Keratinocyte (primary cell): Measurements from ENCODE around the gene ARID4A. TPM values are rescaled to one million over a fixed set of nuclear protein-coding genes. Genes with fewer than 3 reads are reported as not detected.

Source experiments
- DNase-seq: peaks from one replicate; pipeline ENCODE4 v3.0.0-alpha.2; 2011; ENCODE audit warnings: low read depth, missing footprints, low spot score
- FAIRE-seq: peaks from 2 replicates; lab custom pipeline; 2011; peaks lifted over from hg19 to GRCh38; lab: Jason Lieb, UNC
- H2AFZ ChIP-seq: 2 replicates; pipeline ENCODE4 v1.6.0; 2012; ENCODE audit warnings: low read length, control low read depth, inconsistent platforms; ENCODE audit not compliant: control insufficient read depth
- H3K27ac ChIP-seq: 2 replicates; pipeline ENCODE4 v1.5.1; 2011; ENCODE audit warnings: low read length; ENCODE audit not compliant: control insufficient read depth, insufficient read depth
- H3K27me3 ChIP-seq: 3 replicates; pipeline ENCODE4 v1.6.0; 2011; ENCODE audit warnings: low read length; ENCODE audit not compliant: control insufficient read depth, insufficient read depth; ENCODE audit errors: extremely low read depth
- H3K36me3 ChIP-seq, 2 experiments: 2 replicates in 1 of 2; 3 replicates in 1 of 2; pipeline ENCODE4 v1.5.1; 2011; ENCODE audit warnings: low read length in 2 of 2, mild to moderate bottlenecking in 1 of 2; ENCODE audit not compliant: control insufficient read depth in 2 of 2, insufficient read depth in 2 of 2; ENCODE audit errors: extremely low read depth in 1 of 2
- H3K4me1 ChIP-seq: 3 replicates; pipeline ENCODE4 v1.5.1; 2011; ENCODE audit warnings: low read length; ENCODE audit not compliant: control insufficient read depth, insufficient read depth; ENCODE audit errors: extremely low read depth
- H3K4me2 ChIP-seq: 3 replicates; pipeline ENCODE4 v1.6.0; 2011; ENCODE audit warnings: low read depth, low read length; ENCODE audit not compliant: control insufficient read depth, insufficient read depth; ENCODE audit errors: extremely low read depth
- H3K4me3 ChIP-seq, 3 experiments: fragments of 200-600 bp in 1 of 3; sonication (generic) in 1 of 3; 2 replicates in 2 of 3; 3 replicates in 1 of 3; pipeline ENCODE4 v1.5.1; 2011 to 2016; ENCODE audit warnings: low read length in 3 of 3, mild to moderate bottlenecking in 3 of 3, control low read depth in 2 of 3, inconsistent platforms in 1 of 3, low read depth in 1 of 3, mixed read lengths in 1 of 3, mixed run types in 1 of 3, moderate library complexity in 1 of 3; ENCODE audit not compliant: control insufficient read depth in 2 of 3, insufficient read depth in 2 of 3; ENCODE audit errors: extremely low read depth in 1 of 3
- H3K79me2 ChIP-seq: 2 replicates; pipeline ENCODE4 v1.6.0; 2012; ENCODE audit warnings: low read length; ENCODE audit not compliant: control insufficient read depth, insufficient read depth
- H3K9ac ChIP-seq: 3 replicates; pipeline ENCODE4 v1.6.0; 2011; ENCODE audit warnings: low read length; ENCODE audit not compliant: control insufficient read depth, insufficient read depth; ENCODE audit errors: extremely low read depth
- H3K9me1 ChIP-seq: 3 replicates; pipeline ENCODE4 v1.6.0; 2011; ENCODE audit warnings: low read length; ENCODE audit not compliant: control insufficient read depth, insufficient read depth; ENCODE audit errors: extremely low read depth
- H3K9me3 ChIP-seq: 2 replicates; pipeline ENCODE4 v1.5.1; 2012; ENCODE audit warnings: low read depth, low read length; ENCODE audit not compliant: control insufficient read depth
- H4K20me1 ChIP-seq: 3 replicates; pipeline ENCODE4 v1.6.0; 2011; ENCODE audit warnings: low read length; ENCODE audit not compliant: control insufficient read depth, insufficient read depth; ENCODE audit errors: extremely low read depth
- CTCF ChIP-seq, 3 experiments: IDR thresholded peaks in 1 of 3; conservative IDR thresholded peaks in 1 of 3; optimal IDR thresholded peaks in 1 of 3; 2 replicates in 2 of 3; 3 replicates in 1 of 3; pipeline versions ENCODE3 to v1.5.1; 2011; ENCODE audit warnings: low read length in 3 of 3, mild to moderate bottlenecking in 3 of 3, moderate library complexity in 2 of 3, control low read depth in 1 of 3, inconsistent platforms in 1 of 3; ENCODE audit not compliant: insufficient read depth in 2 of 3; ENCODE audit errors: extremely low read depth in 1 of 3
- EZH2 ChIP-seq: IDR thresholded peaks from one replicate; pipeline ENCODE4 v1.6.1; 2012; ENCODE audit warnings: inconsistent platforms, mild to moderate bottlenecking, low read length, moderate library complexity
- dilution Hi-C: fragments of 300-500 bp; cut with MboI; formaldehyde crosslinking; loops from one replicate; pipeline ENCODE4 v1.7.0; 2020; ENCODE audit warnings: low sequenced_read_pairs; ENCODE audit not compliant: extremely low pct_ligation_motif_present
- polyA plus RNA-seq, 5 experiments: library from polyadenylated mRNA; depleted of rRNA in 3 of 5; stranded (reverse) in 3 of 5; stranded (forward) in 1 of 5; unstranded in 1 of 5; fragments of >200 nt; gene quantifications; 1 replicate in 1 of 5; 2 replicates in 3 of 5; 3 replicates in 1 of 5; pipeline versions ENCODE4 v1.2.1 to v1.2.3, GENCODE V29; 2011 to 2012; ENCODE audit warnings: missing spikeins in 2 of 5, low read depth in 1 of 5, low replicate concordance in 1 of 5

Gene ARID4A
- polyA plus RNA-seq, 1 donor (not counting 4 experiments of a cell fraction or from before 2014, with no cell fraction given): 8.4 TPM

GRCh38 chr14:58285132-58285531, 13.2 kb upstream of the ARID4A start:
- TF ChIP-seq CTCF (optimal IDR thresholded peaks at IDR 0.05 in 1 of 3, IDR thresholded peaks at IDR 0.05 in 1 of 3, conservative IDR thresholded peaks at IDR 0.05 in 1 of 3; ENCODE audit: extremely low read depth in 1 of 3, insufficient read depth in 2 of 3, low read length in 3 of 3) (no peak), EZH2 (no peak)
- Histone ChIP-seq H3K27me3 (no peaks in the 10 kb centered on the region), H3K79me2 (peaks cover 79% of the 10 kb centered on the region), H3K4me1 (peaks cover 24% of the 10 kb centered on the region), H3K4me2 (no peak overlapping the region), H2AFZ (no peak overlapping the region), H3K4me3 (no peak overlapping the region), H3K9me3 (no peaks in the 10 kb centered on the region), H3K36me3 (peaks cover 2 to 17% of the 10 kb centered on the region in 2 experiments), H3K9me1 (no peaks in the 10 kb centered on the region), H4K20me1 (no peaks in the 10 kb centered on the region), H3K27ac (no peak overlapping the region), H3K9ac (no peak overlapping the region)
- FAIRE-seq: no peak
- DNase-seq: no peak
- dilution Hi-C loops: no loop called here

- no peaks in the 10 kb centered on the region for H3K27me3 ChIP-seq
- H3K9ac ChIP-seq: no peak overlapping the region
- FAIRE-seq (no peak), DNase-seq (no peak)
- no peak overlapping the region for H3K4me2 ChIP-seq
- H4K20me1 ChIP-seq: no peaks in the 10 kb centered on the region
- H2AFZ ChIP-seq: no peak overlapping the region
- peaks cover 9% of the 10 kb centered on the region for H3K4me1 ChIP-seq
- H3K9me3 ChIP-seq: no peaks in the 10 kb centered on the region
- H3K79me2 ChIP-seq: peaks cover 83% of the 10 kb centered on the region
- H3K27ac ChIP-seq: no peak overlapping the region
- peaks cover 2 to 20% of the 10 kb centered on the region in 2 experiments for H3K36me3 ChIP-seq
- H3K4me3 ChIP-seq: no peak overlapping the region
- no peaks in the 10 kb centered on the region for H3K9me1 ChIP-seq
- TF ChIP-seq EZH2: no peak
- no peak for TF ChIP-seq CTCF (optimal IDR thresholded peaks at IDR 0.05 in 1 of 3, IDR thresholded peaks at IDR 0.05 in 1 of 3, conservative IDR thresholded peaks at IDR 0.05 in 1 of 3; ENCODE audit: extremely low read depth in 1 of 3, insufficient read depth in 2 of 3, low read length in 3 of 3)
- dilution Hi-C loops: no loop called here
Measured at GRCh38 chr14:58287607-58288042, 10.7 kb upstream of the ARID4A start.
